HepG2 (cell line): Measurements from ENCODE around the gene PRIM2. TPM values are rescaled to one million over a fixed set of nuclear protein-coding genes. Genes with fewer than 3 reads are reported as not detected.

Experiments used
- BHLHE40 ChIP-seq: IDR thresholded peaks from 2 replicates; pipeline ENCODE4 v1.6.1; 2011; ENCODE audit warnings: low read length, improper control_type of control experiment
- CC2D1A ChIP-seq: sonication (generic); formaldehyde crosslinking; IDR thresholded peaks from 2 replicates; pipeline ENCODE4 v1.8.1; 2023; ENCODE audit warnings: mild to moderate bottlenecking, missing genetic modification reagents
- CREB1 ChIP-seq, 2 experiments: fragments of 450-650 bp in 1 of 2; IDR thresholded peaks; 2 replicates each; pipeline ENCODE4 v1.6.1; 2016 to 2017; ENCODE audit warnings: control low read depth in 1 of 2, mild to moderate bottlenecking in 1 of 2, missing compliant biosample characterization in 1 of 2, missing genetic modification characterization in 1 of 2
- DPF2 ChIP-seq: sonication (generic); formaldehyde crosslinking; IDR thresholded peaks from 2 replicates; pipeline ENCODE4 v1.4.0; 2020; ENCODE audit warnings: mild to moderate bottlenecking, low read depth, missing genetic modification reagents, borderline replicate concordance
- DRAP1 ChIP-seq: IDR thresholded peaks from 2 replicates; pipeline ENCODE4 v1.6.1; 2016; ENCODE audit warnings: missing genetic modification reagents, missing compliant biosample characterization
- GPN1 ChIP-seq: sonication (generic); formaldehyde crosslinking; IDR thresholded peaks from 2 replicates; pipeline ENCODE4 v1.5.1; 2020; ENCODE audit warnings: missing genetic modification reagents, borderline replicate concordance
- HHEX ChIP-seq: IDR thresholded peaks from 2 replicates; pipeline ENCODE4 v1.6.1; 2016; ENCODE audit warnings: control low read depth
- HIVEP1 ChIP-seq: sonication (generic); formaldehyde crosslinking; IDR thresholded peaks from 2 replicates; pipeline ENCODE4 v1.4.0; 2020; ENCODE audit warnings: mild to moderate bottlenecking, missing genetic modification reagents
- KDM4B ChIP-seq: sonication (generic); formaldehyde crosslinking; IDR thresholded peaks from 2 replicates; pipeline ENCODE4 v1.4.0; 2020; ENCODE audit warnings: missing genetic modification reagents
- MYC ChIP-seq: sonication (generic); formaldehyde crosslinking; IDR thresholded peaks from 2 replicates; pipeline ENCODE4 v1.9.0; 2021; ENCODE audit warnings: missing genetic modification reagents, borderline replicate concordance
- SRF ChIP-seq: IDR thresholded peaks from 2 replicates; pipeline ENCODE4 v1.6.1; 2011; ENCODE audit warnings: mild to moderate bottlenecking, low read depth, low read length, moderate library complexity
- ZBTB40 ChIP-seq, 2 experiments: fragments of 450-650 bp in 1 of 2; sonication (generic) in 1 of 2; formaldehyde crosslinking in 1 of 2; IDR thresholded peaks; 2 replicates each; pipeline versions ENCODE4 v1.6.1 to v1.8.0; 2016 to 2022; ENCODE audit warnings: antibody characterized with exemption in 1 of 2, mild to moderate bottlenecking in 1 of 2, missing genetic modification reagents in 1 of 2
- ZBTB7B ChIP-seq: sonication (generic); formaldehyde crosslinking; IDR thresholded peaks from 2 replicates; pipeline ENCODE4 v1.4.0; 2020; ENCODE audit warnings: missing genetic modification reagents
- polyA plus RNA-seq, 8 experiments: library from polyadenylated mRNA; depleted of rRNA in 3 of 8; stranded (reverse) in 7 of 8; unstranded in 1 of 8; fragments of >200 nt; fragmentation: Illumina TruSeq in 4 of 8; extraction: Trizol in 4 of 8; gene quantifications; 2 replicates each; pipeline versions ENCODE4 v1.2.1 to v1.2.3, GENCODE V29; 2011 to 2016; ENCODE audit warnings: low read depth in 4 of 8, missing spikeins in 1 of 8, mixed read lengths in 1 of 8; ENCODE audit not compliant: insufficient read depth in 1 of 8
- total RNA-seq, 5 experiments: library from RNA; depleted of rRNA; stranded (reverse); fragments of >200 nt; fragmentation: Illumina TruSeq; extraction: Trizol; gene quantifications; 2 replicates each; pipeline ENCODE4 v1.2.3, GENCODE V29; 2016; ENCODE audit warnings: low read depth in 1 of 5
- TF ChIP-seq, protein P1 (sequence below): sonication (generic); formaldehyde crosslinking; IDR thresholded peaks from 2 replicates; pipeline ENCODE4 v1.4.0; 2020; ENCODE audit warnings: missing genetic modification reagents, borderline replicate concordance
- TF ChIP-seq, protein P2 (sequence below): sonication (generic); formaldehyde crosslinking; IDR thresholded peaks from 2 replicates; pipeline ENCODE4 v1.4.0; 2020; ENCODE audit warnings: mild to moderate bottlenecking, low read depth, missing genetic modification reagents

PRIM2 gene
- total and polyA plus RNA-seq, 2 of the 13 experiments (the other 11 are each of a cell fraction or from before 2014, with no cell fraction given) = 8.0 to 52.7 TPM

GRCh38 chr6:57317060-57317943 is at the start of gene PRIM2 (continued):
- peak; percentile 73 for TF ChIP-seq ZBTB40 (IDR thresholded peaks at IDR 0.05)
- no peak for TF ChIP-seq ZBTB40 (CRISPR knock-in tag; IDR thresholded peaks at IDR 0.05)
- no peak; the same call in 1 of the 2 replicates for TF ChIP-seq ZBTB7B (CRISPR knock-in tag)
- peak; percentile 48; the same call in 1 of the 2 replicates for TF ChIP-seq MYC (CRISPR knock-in tag)
- TF ChIP-seq HHEX (CRISPR knock-in tag) = no peak
- no peak for TF ChIP-seq GPN1
- 0 out of 2 replicates have a peak, but pooled peaks have one; percentile 7 for TF ChIP-seq DPF2
- no peak; the same call in 1 of the 2 replicates for TF ChIP-seq KDM4B (CRISPR knock-in tag)
- TF ChIP-seq, protein P1, sequence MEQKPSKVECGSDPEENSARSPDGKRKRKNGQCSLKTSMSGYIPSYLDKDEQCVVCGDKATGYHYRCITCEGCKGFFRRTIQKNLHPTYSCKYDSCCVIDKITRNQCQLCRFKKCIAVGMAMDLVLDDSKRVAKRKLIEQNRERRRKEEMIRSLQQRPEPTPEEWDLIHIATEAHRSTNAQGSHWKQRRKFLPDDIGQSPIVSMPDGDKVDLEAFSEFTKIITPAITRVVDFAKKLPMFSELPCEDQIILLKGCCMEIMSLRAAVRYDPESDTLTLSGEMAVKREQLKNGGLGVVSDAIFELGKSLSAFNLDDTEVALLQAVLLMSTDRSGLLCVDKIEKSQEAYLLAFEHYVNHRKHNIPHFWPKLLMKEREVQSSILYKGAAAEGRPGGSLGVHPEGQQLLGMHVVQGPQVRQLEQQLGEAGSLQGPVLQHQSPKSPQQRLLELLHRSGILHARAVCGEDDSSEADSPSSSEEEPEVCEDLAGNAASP = 0 out of 2 replicates have a peak, but pooled peaks have one; percentile 49
- TF ChIP-seq DRAP1 (CRISPR knock-in tag) = peak; percentile 81
- TF ChIP-seq SRF = peak; percentile 39; the same call in 1 of the 2 replicates
- TF ChIP-seq, protein P2, sequence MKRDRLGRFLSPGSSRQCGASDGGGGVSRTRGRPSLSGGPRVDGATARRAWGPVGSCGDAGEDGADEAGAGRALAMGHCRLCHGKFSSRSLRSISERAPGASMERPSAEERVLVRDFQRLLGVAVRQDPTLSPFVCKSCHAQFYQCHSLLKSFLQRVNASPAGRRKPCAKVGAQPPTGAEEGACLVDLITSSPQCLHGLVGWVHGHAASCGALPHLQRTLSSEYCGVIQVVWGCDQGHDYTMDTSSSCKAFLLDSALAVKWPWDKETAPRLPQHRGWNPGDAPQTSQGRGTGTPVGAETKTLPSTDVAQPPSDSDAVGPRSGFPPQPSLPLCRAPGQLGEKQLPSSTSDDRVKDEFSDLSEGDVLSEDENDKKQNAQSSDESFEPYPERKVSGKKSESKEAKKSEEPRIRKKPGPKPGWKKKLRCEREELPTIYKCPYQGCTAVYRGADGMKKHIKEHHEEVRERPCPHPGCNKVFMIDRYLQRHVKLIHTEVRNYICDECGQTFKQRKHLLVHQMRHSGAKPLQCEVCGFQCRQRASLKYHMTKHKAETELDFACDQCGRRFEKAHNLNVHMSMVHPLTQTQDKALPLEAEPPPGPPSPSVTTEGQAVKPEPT (CRISPR knock-in tag) = peak; percentile 89
- TF ChIP-seq CC2D1A (CRISPR knock-in tag) = peak; percentile 51; the same call in 1 of the 2 replicates
- TF ChIP-seq CREB1 (IDR thresholded peaks at IDR 0.05) = peak; percentile 41; the same call in 1 of the 2 replicates
- peak; percentile 93 for TF ChIP-seq CREB1 (CRISPR knock-in tag; IDR thresholded peaks at IDR 0.05)
- 0 out of 2 replicates have a peak, but pooled peaks have one; percentile 16 for TF ChIP-seq HIVEP1 (CRISPR knock-in tag)
- no peak for TF ChIP-seq BHLHE40
